Activated T-cell treated with anti-CD3 and anti-CD28 coated beads for 24 hours (primary cell): ENCODE measurements around the gene SLC9A3.

Experiments
- DNase-seq: peaks from one replicate; pipeline ENCODE4 v3.0.0-alpha.2; 2020; ENCODE audit warnings: low read depth

The SLC9A3 gene

DNA sequence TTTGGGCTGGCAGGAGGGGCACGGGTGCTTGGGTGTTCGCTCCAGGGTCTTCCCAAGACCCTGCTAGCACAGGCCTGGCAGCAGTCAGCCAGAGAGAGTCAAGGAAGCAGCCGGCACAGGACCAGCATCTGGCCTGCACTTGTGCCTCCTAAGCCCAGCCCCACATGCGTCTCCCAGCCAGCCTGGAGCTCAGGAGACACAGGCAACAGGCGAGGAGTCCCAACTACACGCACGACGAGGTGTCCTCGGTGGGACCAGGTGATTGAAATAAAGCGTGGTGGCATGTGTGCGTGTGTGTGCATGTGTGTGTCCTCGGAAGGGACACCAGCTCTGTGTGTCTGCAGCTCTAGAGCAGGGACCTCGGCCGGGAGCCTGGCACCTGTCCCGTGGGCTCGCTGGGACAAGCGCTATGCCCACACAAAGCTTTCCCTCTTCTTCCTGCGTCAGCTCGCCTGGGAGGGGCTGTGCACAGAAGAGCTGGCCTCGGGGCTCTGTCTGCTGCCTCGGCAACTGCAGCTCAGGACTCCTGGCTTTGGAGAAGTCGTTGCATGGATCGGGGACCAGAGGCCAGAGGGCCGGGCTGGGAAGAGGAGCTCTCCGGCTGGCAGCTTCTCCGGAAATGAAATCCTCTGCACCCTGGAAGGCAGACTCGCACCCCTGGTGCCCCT, 14.7 kb upstream of the SLC9A3 start:
- no peak for DNase-seq

DNA sequence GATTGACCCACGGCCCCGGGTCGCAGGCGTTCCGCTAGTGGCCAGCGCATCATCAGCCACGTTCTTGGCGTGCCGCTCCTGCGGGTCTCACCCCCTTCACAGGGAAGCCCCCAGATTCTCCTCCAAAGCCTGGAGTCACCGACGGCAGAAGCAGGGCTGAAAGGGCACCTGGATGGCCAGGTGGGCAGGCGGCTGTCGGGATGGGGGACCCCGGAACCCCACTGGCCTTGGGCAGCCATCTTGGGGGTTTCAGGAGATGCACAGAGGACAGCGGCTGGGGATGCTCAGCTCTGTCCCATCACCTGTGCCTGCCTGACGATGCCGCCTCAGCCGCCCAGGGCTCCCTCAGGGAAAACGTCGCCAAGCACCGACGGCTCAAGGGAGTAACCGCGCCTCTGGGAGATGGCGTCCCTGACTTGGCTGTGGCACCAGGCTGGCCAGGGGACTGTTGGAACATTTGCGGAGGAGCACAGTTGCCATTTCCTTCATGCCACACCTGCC, 14.1 kb upstream of the SLC9A3 start:
- DNase-seq = no peak

DNA sequence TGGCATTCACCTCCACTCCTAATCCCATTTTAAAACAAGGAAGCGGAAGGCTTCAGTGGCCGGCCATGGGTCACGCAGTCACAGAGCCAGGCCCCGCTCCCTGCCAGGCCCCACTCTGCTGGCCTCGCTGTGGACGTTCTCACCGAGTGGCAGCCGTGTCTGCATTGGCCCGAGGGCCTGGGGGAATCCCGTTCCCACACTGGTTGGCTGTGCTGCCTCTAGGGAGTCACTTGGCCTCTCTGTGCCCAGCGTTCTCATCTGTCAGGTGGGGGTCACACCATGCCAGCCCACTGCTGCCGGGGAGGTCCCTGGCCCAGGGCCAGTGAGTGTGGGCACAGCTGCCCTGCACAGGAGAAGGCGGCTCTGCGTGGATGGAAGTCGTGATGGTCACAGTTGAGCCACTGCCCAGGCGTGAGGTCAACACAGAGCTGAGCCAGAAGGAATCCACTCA, 13.4 kb upstream of the SLC9A3 start:
- no peak for DNase-seq

GRCh38 chr5:537098-537497, 12.8 kb upstream of the SLC9A3 start:
- DNase-seq = no peak

GRCh38 chr5:535846-536698, 11.8 kb upstream of the SLC9A3 start:
- no peak for DNase-seq

DNA sequence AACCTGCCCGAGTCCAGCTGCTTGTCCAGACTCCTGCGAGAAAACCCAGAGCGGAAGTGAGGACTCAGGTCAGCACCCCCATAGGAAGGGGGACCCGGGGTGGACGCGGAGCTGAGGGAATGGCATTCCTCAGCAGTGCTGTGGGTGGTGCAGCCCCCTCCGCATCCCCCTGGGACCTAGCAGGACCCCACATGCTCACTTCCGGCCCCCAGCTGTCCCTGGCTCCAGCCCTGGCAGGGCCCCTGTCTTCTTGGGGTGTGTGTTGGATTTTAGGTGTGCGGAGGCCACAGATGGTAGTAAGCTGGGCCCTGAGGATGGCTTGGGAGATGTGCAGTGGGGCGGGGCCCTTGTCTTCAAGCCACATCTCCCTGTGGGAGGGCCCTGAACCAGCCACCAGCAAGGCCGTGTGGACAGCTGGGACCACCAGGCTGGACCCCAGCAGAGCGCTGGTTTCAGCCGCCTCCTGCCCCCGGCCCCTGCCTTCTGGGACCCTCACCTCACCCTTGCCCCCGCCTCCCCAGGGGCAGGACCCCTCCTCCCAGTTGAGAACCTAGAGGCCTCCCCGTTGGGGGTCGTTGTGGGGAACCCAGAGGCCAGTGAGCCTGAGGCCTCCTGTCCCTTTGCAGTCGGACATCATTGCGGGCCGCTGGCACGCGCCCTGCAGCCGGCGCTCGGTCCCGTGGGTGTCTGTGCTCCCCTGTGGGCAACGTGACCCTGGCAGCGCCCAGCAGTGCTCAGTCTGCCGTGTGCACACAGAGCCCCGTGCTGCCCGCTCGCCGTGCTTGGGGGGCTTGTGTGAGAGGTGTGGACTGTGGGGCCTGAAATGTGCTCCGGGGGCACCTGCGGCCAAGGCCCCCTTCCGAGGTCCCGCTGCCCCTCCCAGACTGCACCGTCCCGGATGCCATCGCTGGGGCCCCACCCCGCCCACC, 10.8 kb upstream of the SLC9A3 start:
- DNase-seq = no peak

DNA sequence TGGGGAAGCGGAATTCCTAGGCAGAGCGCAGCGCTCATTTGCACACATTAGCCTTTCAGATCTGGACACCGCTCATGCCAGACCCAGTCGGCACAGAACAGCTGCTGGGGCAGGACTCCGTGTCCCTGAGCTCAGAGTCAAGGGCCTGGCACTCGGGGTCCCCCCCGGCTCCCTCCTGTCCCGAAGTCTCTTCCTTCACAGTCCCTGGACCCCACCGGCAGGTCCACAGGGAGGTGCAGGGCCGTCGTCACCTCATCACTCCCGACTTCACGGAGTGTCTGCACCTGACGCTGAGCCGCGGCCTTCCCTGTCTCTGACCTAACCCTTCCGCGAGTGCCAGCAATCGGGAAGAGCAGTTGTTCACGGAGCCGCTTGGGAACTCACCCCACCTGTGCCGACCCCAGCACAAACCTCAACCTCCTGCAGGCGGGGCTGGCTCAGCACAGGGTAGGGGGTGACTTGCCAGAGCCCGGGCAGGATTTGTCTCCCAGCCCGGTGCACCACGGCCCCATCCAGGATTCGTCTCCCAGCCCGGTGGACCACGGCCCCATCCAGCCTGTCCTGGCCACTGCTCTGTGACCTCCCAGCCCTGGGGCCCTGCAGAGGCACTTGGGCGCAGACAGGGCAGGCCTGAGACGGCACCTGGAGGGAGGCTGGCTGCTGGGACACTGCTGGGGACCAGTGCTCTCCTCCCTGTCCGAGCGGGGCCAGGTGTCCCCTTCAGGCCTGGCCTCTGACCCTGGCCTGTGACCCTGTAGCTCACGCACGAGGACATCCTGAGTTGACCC, 9.9 kb upstream of the SLC9A3 start:
- DNase-seq = no peak

- no peak for DNase-seq
Measured at GRCh38 chr5:533243-533954, 9.2 kb upstream of the SLC9A3 start.

- no peak for DNase-seq
Measured at GRCh38 chr5:532521-533242, 8.4 kb upstream of the SLC9A3 start.

DNA sequence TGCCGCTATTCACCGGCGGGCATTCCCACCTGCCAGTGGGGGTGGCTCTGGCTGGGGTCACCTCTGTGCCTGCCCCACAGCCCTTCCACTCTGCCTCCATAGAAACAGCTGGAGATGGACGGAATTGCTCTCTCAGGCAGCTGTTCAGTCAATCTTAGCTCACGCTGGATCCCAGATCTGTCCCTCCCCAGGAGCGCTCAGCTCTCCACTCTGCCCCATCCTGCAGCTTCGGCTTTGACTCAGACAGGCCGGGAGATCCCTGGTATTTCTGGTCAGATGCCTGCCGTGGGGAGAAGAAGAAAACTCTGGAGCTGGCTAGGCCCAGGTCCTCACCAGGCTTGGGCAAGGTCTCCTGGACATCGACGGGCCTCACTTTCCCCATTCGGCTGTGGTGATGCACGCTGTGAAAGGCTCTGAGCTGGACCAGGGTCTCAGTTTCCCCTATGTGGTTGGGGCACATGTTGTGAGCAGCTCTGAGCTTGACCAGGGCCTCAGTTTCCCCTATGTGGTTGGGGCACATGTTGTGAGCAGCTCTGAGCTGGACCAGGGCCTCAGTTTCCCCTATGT, 7.6 kb upstream of the SLC9A3 start:
- DNase-seq = no peak

DNA sequence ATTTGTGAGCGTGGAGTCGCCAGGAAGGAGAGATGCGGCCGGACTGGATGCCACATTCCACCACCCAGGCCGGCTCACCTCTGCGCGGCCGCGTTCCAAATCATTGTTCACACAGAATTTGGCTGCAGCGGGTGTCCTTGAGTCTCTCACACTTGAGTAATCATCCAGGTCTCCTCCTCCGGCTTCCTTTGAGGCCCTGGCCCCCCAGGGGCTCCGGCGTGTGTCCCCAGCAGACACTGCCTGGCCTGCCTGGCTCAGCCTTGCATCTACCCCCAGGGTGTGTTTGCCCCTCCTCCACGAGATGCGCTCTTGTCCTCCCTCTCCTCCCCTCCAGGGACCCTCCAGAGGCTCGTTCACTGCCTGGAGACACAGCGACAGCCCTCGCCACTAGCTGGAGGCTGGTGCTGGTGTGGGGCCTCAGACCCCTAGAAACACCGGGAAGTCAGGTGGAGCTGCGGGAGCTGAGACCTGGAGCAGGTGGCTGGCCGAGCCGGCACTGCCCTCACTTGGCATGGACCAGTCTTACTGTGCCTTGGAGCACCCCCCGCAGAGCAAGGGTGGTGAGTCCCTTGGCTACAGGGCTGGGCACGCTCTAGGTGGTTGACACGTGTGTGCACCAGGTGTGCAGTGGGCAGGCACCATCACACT, 7.0 kb upstream of the SLC9A3 start:
- no peak for DNase-seq

DNA sequence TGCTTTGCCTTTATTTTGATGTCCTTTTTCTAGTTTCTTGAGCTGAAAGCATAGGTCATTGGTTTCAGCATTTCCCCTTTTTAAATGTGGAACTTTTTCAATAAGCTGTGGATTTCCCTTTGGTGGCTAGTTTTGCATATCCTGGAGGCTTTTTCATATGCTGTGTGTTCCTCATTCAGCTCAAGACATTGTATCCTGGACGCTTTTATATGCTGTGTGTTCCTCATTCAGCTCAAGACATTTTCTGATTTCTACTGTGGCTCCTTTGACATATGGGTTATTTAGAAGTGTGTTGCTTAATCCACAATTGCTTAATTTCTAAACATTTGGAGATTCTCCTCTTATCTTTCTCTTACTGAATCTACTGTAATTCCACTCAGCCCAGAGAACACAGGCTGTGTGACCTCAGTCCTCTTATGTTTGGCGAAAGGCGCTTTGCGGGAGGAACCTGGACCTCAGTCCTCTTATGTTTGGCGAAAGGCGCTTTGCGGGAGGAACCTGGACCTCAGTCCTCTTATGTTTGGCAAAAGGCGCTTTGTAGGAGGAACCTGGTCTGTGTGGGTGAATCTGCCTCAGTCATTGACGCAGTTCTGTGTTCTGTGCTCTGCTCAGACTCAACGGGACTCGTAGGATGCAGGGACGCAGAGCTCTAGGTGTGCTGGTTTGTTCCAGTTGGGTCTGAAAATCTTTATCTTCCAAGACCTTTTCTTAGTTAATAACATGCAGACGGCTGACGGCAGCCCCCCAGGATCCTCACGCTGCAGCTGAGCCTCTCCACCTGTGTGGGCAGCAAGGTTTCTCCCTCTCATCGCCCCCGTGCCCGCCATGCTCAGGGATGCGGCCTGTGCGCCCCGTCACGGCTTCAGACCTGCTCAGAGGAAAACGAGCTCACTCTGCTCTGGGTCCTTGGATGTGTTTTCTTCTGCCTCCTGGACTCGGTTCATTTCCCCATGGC, 6.0 kb upstream of the SLC9A3 start:
- no peak for DNase-seq

- no peak for DNase-seq
Measured at GRCh38 chr5:528629-529511, 4.6 kb upstream of the SLC9A3 start.

DNA sequence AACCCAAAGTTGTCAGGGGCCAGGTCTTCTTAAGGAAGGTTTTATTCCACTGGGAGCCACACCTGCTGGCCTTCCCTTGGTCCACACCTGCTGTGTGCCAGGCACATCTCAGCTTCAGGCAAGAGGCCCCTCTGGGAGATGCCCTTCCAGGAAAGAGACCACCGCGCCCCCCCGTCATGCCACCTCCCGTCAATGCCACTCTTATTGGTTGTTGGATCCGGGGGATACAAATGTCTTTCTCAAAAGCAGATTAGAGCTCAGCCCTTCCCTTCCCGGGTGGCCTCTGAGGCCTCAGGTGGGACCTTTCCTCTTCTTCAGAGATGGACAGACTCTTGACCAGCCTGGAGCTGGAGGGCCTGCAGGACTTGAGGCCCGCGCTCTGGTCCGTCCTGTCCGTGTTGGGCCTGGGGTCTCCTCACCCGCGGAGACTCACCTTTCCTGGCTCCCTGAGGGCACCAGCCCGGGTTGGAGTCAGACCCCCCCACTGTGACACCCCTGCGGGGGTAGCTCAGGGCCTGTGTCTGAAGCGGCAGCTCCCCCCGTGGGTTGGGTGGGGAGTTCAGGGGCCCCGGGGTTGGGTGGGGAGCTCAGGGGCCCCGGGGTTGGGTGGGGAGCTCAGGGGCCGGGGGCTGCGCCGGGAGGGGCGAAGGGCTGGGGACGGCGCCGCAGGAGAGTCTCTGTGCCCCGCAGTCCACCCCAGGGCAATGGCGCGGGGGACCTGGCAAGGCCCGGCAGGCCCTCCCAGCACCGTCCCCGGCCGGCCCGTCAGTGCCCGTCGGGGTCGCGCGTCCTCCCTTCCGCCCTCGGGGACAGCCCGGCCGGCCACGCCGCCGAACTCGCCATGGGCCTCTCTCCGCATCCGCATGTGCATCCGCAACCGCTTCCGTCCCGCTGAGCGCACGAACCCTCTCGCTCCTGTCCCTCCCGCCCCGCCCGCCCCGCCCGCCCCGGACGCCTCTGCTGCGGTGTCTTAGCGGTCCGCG, 3.7 kb upstream of the SLC9A3 start:
- DNase-seq = no peak

GRCh38 chr5:526456-527088, 2.3 kb upstream of the SLC9A3 start:
- DNase-seq = no peak
